Measurements from ENCODE around the gene CIAO1.
A peak's percentile ranks its signal among the peaks of the same experiment; 100 is the strongest.
"Not testable (repeated sequence)": the region's sequence is repeated elsewhere in the genome, so short reads cannot be mapped to it uniquely, and the experiment has no call there.

The CIAO1 gene

DNA sequence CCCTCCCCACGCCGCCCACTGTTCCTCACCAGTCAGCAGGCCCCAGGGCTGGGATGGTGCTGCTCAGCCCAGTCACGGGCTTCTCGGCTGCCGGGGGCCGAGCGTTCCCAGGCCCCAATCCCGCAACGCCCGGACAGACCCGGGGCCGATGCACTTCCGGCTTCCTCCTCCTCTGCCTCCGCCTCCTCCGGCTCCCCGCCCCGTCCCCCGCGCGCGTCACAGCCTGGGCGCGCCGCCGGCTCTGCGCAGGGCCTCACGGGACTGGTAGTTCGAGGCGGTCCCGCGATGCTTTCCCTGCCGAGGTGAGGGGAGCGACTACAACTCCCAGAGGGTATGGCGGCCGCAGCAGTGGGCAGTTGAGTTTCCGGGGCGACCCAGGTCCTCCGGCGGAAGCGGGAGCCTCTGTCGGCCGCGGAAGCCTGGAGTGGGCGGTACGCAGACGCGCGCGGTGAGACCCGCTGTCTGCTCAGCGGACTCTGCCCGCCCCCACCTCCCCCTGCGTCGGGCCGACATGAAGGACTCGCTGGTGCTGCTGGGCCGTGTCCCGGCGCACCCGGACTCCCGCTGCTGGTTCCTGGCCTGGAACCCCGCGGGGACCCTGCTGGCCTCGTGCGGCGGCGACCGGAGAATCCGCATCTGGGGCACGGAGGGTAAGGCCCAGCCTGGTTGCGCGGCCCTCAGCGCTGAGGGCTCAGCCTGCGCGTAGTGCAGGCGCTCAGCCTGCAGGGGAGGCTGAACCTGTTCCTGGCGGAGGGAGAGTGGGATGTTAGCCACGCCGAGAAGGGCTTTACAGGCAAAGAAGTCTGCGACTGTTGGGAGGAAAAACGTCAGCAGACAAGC lies at the start of gene CIAO1, which contains the start of gene TMEM127:
TSS of gene CIAO1 (plus strand) at position 386 of the 840 bp plus-strand sequence. CDS start at position 512, 126 bp downstream.
TSS of gene TMEM127 (minus strand) at position 158 of the 840 bp plus-strand sequence. CDS start 616 bp downstream, outside the sequence.
- DNase-seq, result peak; percentile 99
- in situ Hi-C loops (cut with MboI; ENCODE audit: low pct_unique_long_range_greater_than_20kb, low sequenced_read_pairs), result no loop called here

DNA sequence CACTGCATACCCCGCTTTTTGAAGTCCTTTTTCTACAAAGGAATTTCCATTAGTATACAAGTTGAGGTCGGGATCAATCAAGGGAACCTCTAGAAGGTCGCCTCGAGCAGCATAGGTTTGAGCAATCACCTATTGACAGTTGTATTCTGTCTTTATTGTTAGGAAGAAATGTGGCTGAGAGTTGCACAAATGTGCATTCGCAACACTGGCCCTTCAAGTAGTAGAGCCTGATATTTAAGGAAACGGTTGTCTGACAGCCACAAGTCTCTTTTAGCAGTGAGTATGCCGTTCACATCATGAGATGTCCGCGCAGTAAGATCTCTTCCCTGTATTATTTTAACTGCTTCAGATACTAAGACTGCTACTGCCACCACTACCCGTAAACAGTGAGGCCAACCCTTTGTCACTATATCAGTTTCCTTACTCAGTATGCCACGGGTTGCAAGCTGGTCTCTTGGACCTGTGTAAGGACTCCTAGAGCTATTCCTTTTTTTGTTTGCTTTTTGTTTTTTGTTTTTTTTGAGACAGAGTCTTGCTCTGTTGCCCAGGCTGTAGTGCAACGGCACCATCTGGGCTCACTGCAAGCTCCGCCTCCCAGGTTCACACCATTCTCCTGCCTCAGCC lies 47.4 kb upstream of the CIAO1 start:
- DNase-seq, result no peak
- in situ Hi-C loops (cut with MboI; ENCODE audit: low pct_unique_long_range_greater_than_20kb, low sequenced_read_pairs), result no loop called here

DNA sequence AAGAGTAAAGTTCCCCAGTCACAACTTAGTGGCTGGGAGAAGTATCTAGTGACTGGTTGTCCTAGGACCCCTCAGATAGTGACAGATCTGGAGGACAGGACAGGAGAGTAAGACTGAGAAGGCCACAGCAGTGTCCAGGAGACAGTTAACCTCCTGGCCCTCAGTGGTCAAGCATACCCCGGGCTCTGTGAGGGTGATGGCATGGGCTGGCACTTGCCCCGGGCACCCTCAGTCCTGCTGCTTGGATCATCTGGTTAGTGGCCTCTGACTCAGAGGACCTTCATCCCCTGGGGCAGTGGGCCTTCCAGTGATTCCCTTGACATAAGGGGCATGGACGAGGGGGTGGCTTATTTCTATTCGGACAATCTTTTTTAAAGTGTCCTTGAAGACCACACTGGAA lies 46.1 kb upstream of the CIAO1 start:
- in situ Hi-C loops (cut with MboI; ENCODE audit: low pct_unique_long_range_greater_than_20kb, low sequenced_read_pairs); DNase-seq: not testable (repeated sequence)

DNA sequence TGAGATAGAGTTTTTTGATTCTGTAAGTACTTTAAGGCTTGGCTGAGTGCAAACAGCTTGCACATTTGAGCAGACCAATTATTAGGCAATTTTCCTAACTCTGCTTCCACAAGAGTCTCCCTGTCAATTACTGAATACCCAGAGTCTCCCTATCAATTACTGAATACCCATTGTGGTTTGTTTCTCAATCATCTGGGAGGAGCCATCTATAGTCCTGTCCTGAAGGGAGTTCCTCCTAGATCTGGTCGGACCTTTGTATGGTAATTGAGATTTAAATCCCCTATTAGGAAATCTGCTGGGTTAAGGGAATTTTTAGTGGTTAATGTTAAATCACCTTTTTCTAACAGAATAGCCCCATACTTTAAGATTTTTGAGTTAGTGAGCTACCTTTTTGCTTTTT lies 44.9 kb upstream of the CIAO1 start:
- in situ Hi-C loops (cut with MboI; ENCODE audit: low pct_unique_long_range_greater_than_20kb, low sequenced_read_pairs); DNase-seq: not testable (repeated sequence)

DNA sequence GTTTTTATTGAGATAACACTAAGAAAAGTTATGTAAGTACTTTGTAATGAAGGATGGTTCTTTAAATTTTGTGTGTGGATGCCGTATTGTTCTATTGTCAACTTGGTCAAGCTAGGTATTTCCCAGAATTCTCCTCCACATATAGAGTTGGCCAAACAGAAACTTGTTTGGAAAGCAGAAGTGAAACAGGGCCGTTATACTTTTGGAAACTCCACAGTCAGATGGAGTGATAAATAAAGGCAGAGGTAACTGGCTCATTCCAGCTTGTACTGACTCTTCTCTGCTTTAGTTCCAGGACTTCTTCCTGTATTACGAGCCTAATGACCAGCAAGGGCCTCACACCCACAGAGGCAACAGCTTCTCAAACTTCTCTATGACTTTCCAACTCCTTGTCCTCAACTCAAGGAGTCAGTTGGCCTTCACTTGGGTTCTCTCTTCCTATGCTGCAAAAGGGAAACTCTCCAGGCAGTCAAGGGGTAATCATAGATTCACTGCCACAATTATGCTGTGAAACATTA lies 41.0 kb upstream of the CIAO1 start:
- in situ Hi-C loops (cut with MboI; ENCODE audit: low pct_unique_long_range_greater_than_20kb, low sequenced_read_pairs), result no loop called here
- peak; percentile 87 for DNase-seq

DNA sequence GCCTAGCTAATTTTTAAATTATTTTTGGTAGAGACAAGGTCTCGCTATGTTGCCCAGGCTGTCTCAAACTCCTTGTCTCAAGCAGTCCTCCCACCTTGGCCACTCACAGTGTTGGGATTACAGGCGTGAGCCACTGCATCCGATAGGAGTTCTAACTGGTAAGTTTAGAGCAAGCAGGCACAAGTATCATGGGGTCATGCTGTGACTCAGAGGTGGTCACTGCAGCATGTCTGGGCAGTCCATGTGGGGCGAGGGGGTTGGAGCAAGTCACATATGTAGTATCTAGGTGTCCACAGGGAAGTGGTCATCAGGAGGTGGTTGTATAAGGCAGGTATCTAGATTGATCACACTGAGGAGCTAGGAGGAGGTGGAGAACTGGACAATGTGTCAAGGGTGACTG lies 34.7 kb upstream of the CIAO1 start:
- DNase-seq, result no peak
- in situ Hi-C loops (cut with MboI; ENCODE audit: low pct_unique_long_range_greater_than_20kb, low sequenced_read_pairs), result no loop called here

DNA sequence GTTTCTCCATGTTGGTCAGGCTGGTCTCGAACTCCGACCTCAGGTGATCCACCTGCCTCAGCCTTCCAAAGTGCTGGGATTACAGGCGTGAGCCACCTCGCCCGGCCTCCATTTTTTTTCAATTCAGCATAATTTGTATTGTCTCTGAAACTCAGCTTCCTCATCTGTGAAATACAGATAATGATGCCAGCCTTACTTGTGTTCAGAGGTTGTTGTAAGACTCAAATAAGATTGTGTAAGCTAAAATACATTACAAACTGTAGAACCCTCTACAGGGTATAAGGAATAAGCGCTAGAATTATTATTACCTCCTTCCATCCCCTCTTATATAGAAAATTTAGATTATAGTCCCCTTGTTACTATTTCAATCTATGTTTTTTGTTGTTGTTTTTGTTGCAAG lies 32.6 kb upstream of the CIAO1 start:
- DNase-seq, result no peak

DNA sequence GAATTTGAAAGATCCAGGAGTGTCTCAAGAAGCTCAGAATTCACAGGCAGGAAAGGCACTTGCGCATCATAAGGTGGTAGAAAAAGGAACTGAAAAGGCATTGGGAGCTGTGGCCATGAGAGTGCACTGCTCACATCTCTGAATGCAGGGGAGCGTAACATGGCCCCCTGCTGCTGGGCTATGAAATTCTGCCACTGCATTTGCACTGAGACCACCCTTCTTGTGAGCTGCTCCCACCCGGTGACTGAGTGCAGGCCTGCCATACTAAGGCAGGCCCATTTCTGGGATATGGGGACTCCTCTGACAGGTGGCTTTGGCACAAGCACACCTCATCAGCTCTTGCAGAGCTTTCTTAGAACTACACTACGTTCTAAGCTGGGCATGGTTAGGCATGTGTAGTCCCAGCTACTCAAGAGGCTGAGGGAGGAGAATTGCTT lies 32.1 kb upstream of the CIAO1 start:
- in situ Hi-C loops (cut with MboI; ENCODE audit: low pct_unique_long_range_greater_than_20kb, low sequenced_read_pairs), result no loop called here
- peak; percentile 54 for DNase-seq

More for the DNA sequence above, 32.6 kb upstream of the CIAO1 start:
- in situ Hi-C loops (cut with MboI; ENCODE audit: low pct_unique_long_range_greater_than_20kb, low sequenced_read_pairs), result no loop called here

DNA sequence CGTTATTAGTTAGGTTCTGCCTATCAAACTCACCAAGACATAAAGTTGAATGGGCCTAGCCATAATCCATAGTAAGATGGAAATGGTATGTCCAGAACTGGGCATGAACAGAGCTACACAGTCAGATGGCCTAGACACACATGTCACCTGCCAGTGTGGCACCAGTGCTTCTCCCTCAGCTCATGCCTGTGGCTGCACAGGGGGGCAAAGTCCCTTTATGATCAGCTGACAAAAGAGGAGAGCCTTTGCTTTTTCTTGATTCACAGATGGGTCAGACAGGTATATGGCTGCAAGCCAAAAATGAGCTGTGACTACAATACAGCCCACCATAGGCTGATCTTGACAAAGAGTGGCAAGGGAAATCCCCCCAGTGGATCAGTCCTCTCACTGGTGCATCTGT lies 29.1 kb upstream of the CIAO1 start:
- in situ Hi-C loops (cut with MboI; ENCODE audit: low pct_unique_long_range_greater_than_20kb, low sequenced_read_pairs), result no loop called here
- DNase-seq, result no peak

DNA sequence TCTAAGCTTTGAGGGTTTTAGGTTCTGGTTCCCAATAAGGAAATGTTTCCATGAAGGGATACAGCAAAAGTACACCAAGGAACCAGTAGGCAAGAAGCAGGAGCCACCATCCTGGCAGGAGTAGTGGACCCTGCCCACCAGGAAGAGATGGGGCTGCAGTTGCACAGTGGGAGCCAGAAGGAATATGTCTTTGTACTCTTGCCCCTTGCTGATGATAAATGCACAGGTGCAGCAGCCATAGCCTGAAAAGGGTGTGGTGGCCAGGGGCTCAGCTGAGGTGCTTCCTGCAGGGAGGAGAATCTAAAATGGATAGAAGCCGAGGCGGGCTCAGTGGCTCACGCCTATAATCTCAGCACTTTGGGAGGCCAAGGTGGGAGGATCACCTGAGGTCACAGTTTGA lies 27.8 kb upstream of the CIAO1 start:
- no peak for DNase-seq
- in situ Hi-C loops (cut with MboI; ENCODE audit: low pct_unique_long_range_greater_than_20kb, low sequenced_read_pairs), result no loop called here

DNA sequence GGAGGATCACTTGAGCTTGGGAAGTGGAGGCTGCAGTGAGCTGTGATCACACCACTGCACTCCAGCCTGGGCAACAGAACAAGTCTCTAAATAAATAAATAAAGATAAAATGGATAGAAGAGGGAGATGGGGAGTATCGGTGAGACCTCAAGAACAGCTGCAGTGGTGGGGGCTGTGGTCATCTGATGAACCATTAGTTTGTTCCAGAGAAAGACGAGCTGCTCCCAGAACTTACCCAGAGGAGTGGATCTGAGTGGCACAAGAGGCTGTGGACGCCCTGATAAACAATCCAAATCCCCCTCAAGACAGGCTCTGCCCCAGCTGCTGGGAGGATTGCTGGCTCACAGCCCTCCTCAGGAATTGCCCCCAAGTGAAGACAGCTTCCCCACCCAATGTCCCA lies 26.9 kb upstream of the CIAO1 start:
- in situ Hi-C loops (cut with MboI; ENCODE audit: low pct_unique_long_range_greater_than_20kb, low sequenced_read_pairs), result no loop called here
- DNase-seq, result no peak

DNA sequence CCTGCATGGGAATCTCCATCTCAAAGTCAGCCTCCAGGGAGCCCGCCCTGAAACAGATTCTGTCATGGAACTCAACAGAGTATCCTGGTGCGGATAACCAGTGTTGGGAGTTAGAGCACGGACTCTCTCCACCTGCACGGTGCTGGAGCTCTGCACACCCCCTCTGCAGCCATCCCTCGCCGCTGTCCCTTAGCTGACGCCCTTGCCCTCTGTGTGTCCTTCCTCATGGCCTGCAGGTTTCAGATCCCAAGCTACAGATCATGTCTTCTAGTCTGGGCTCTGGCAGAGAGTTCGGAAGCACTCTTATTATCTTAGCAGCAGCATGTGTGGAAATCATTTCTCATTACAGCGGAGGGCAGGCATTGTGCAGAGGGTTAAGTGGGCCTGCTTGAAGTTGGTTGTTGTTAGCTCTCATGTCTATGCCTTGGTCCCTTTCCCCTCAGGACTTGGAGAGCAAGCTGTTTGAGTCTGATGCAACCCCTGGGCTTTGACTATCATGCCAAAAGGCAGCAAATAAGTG lies 26.2 kb upstream of the CIAO1 start:
- in situ Hi-C loops (cut with MboI; ENCODE audit: low pct_unique_long_range_greater_than_20kb, low sequenced_read_pairs), result no loop called here
- no peak for DNase-seq

DNA sequence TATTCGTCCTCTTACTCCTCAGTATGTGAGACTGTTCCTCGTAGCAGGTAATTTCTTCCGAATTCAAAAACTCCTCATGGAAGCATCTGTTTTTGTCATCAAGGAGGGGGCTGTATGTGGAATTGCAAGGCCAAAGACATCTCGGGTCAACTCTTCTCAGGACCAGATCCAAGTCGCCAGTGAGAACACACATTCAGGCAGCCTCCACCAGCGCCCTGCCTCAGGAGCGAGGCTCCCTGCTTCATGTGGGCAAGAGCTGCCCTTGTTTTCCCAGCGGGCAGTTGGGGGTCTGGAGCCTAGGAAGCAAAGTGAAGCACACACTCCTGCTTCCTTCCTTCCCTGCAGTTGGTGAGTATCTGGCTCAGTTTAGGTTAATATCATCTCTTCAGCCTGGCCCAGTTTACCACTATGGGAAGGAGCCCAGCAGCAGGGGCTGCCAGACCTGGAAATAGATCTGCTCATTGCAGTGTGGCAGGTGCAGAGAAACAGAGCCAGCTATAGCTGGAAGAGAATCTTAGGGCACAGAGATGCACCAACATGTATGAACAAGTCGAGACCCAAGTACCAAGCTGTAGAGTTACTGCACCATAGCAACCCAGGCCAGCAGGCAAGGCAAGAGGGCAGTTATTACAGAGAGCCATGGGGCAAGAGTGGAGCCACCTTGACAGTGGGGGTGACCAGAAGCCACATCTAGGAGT lies 25.5 kb upstream of the CIAO1 start:
- no peak for DNase-seq
- in situ Hi-C loops (cut with MboI; ENCODE audit: low pct_unique_long_range_greater_than_20kb, low sequenced_read_pairs), result no loop called here

DNA sequence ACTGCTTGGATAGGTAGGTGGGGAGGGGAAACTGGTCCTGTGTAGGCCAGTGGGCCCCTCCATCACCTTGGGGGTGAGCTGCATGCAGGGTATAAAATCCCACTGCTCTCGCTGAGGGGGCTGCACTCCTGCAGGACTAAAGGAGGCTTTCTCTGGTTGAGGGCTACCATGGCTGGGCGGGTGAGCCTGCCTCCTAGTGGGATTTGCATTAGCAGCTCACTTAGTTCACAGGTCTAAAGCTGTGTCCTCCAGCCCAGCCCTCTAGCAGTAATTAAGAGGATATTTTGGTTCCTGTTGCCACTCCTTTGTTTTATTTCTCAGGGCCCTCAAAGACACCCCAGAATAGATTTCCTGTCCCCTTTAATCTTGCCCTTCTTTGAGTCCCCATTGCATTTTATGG lies 24.8 kb upstream of the CIAO1 start:
- in situ Hi-C loops (cut with MboI; ENCODE audit: low pct_unique_long_range_greater_than_20kb, low sequenced_read_pairs), result no loop called here
- no peak for DNase-seq

DNA sequence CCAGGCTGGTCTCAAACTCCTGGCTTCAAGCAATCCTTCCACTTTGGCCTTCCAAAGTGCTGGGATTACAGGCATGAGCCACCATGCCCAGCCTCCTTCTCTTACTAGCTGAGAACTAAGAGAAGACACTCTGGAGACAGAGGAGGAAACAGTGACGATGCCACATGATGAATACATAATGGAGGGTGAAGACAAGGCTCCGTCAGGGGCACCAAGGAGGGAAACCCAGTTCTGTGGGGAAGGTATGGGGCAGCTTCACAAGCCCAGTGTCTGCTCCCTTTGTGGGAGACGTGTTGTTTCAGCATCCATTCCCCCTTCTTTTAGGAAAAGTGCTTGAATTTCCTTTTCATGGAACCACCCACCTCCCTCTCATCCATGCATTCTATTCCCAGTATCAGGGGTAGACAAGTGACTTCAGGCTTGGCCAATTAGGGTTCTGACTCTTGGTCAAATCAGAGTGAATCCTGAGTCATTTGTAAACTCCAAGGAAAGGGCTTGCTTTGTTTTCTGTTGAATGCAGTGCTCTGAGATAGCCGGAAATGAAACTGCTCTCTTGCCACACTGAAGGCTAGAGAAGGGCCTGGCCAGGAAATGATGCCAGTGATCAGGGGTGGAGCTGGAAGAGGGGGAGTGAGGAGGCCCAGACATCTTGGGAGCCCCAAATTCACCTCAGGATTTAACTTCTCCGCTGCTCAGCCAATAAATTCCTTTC lies 24.0 kb upstream of the CIAO1 start:
- in situ Hi-C loops (cut with MboI; ENCODE audit: low pct_unique_long_range_greater_than_20kb, low sequenced_read_pairs), result no loop called here
- peak; percentile 53 for DNase-seq

DNA sequence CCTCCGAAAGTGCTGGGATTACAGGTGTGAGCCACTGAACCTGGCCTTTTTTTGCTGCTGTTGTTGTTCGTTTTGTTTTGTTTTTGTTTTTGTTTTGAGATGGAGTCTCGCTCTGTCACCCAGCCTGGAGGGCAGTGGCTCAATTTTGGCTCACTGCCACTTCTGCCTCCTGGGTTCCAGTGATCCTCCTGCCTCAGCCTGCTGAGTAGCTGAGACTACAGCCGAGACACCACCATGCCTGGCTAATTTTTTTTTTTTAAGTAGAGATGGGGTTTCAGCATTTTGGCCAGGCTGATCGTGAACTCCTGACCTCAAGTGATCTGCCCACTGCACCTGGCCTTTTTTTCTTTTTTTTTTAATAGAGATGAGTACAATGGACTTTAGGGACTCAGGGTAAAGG lies 22.2 kb upstream of the CIAO1 start:
- in situ Hi-C loops (cut with MboI; ENCODE audit: low pct_unique_long_range_greater_than_20kb, low sequenced_read_pairs), result no loop called here
- no peak for DNase-seq

DNA sequence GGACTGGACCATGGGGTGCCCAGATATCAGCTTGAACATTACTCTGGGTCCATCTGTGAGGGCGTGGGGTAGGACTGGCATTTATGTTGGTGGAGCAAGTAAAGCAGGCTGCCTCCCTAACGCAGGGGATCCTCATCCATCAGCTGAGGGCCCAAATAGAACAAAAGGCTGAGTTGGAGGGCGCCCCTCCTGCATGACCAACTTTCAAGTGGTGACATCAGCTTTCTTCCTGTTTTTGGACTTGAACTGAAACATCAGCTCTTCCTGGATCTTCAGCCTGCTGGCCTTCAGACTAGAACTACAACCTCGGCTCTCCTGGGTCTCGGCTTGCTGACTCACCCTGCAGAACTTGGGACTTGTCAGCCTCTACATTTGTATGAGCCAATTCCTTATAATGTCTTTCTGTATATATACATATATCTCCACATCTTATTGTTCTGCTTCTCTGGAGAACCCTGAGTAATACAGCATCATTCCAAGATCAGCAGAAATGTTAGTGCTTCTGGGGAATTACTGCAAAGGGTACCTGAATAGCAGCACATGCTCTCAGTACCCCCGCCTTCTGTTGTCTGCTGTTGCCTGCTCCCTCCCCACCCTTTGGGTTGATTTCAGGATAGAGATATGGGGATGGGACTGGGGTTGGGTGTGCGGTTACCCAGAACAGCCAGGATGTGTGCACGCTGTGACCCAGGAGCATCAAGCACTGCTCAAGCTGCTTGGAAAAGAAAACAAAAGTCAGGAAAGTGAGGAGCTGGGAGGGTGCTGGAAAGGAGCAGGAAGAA lies 20.2 kb upstream of the CIAO1 start:
- peak; percentile 54 for DNase-seq
- in situ Hi-C loops (cut with MboI; ENCODE audit: low pct_unique_long_range_greater_than_20kb, low sequenced_read_pairs), result no loop called here

DNA sequence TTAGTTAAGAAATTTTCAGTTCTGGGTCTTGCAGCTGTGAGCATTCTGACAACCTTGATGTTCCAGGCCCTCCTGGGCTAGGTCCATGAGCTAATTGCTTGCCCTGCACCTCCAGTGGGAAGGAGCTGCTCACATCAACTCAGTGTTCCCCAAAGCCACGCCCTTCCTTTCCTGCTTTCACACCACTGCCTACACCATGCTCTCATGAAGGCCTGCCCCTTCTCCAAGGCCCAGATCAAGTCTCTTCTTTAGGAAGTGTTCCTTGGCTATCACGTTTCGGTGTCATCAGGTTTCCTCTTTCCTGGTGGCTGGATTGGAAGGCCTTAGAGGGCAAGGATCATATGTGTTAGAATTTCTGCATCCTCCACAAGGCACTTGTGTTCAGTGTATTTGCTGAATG lies 19.0 kb upstream of the CIAO1 start:
- peak; percentile 41 for DNase-seq

More for the DNA sequence above, 19.0 kb upstream of the CIAO1 start:
- in situ Hi-C loops (cut with MboI; ENCODE audit: low pct_unique_long_range_greater_than_20kb, low sequenced_read_pairs), result no loop called here
